HepG2 (cell line): ENCODE data around the gene QPCT. TPM values are rescaled to one million over a fixed set of nuclear protein-coding genes. Genes with fewer than 3 reads are reported as not detected.

Experiments
- ATAC-seq: fragments of 200-7000 bp; cut with Tn5 transposase; 3 replicates; pipeline ENCODE4 v1.9.1; 2020; ENCODE audit warnings: mild to moderate bottlenecking, moderate library complexity
- BruUV-seq: library from RNA; stranded (reverse); fragments of 400-500 nt; replicated peaks from 2 replicates; lab custom pipeline; 2021; lab: Mats Ljungman, UMichigan
- CTCF ChIA-PET: fragments of 300-600 bp; formaldehyde crosslinking; extraction: SDS; loops from one replicate; lab custom pipeline; 2021; ENCODE audit warnings: low total read pairs, inconsistent platforms, low intra/inter-chr PET ratio; lab: Yijun Ruan, JAX
- POLR2A ChIA-PET: fragments of 350-600 bp; sonication (Branson Sonifier 250); formaldehyde crosslinking; loops from one replicate; lab custom pipeline; 2020; ENCODE audit warnings: antibody characterized with exemption, inconsistent platforms; lab: Yijun Ruan, JAX
- DNase-seq: peaks from one replicate; pipeline ENCODE4 v3.0.0-alpha.2; 2015; ENCODE audit warnings: low spot score
- FAIRE-seq: peaks from 3 replicates; lab custom pipeline; 2011; peaks lifted over from hg19 to GRCh38; lab: Jason Lieb, UNC
- H2AFZ ChIP-seq: one replicate; pipeline ENCODE4 v1.6.1; 2011; ENCODE audit warnings: low read length, inconsistent platforms
- H3K27ac ChIP-seq: fragments of 300-600 bp; 3 replicates; pipeline ENCODE4 v1.8.0; 2011; ENCODE audit warnings: mixed run types, mild to moderate bottlenecking, mixed read lengths, low read length, inconsistent platforms; ENCODE audit not compliant: insufficient read depth; ENCODE audit errors: extremely low read length
- H3K27me3 ChIP-seq, 2 experiments: fragments of 200-600 bp in 1 of 2; 2 replicates in 1 of 2; 3 replicates in 1 of 2; pipeline versions ENCODE4 v1.6.0 to v1.8.0; 2011; ENCODE audit warnings: low read length in 2 of 2, mild to moderate bottlenecking in 2 of 2, moderate library complexity in 2 of 2, inconsistent platforms in 1 of 2; ENCODE audit not compliant: insufficient read depth in 2 of 2, control insufficient read depth in 1 of 2
- H3K36me3 ChIP-seq, 2 experiments: fragments of 200-600 bp in 1 of 2; replicated peaks in 1 of 2; 2 replicates in 1 of 2; 3 replicates in 1 of 2; pipeline versions ENCODE4 v1.5.1 to v1.8.0; 2011; ENCODE audit warnings: low read length in 2 of 2, inconsistent platforms in 1 of 2; ENCODE audit not compliant: insufficient read depth in 2 of 2, control insufficient read depth in 1 of 2
- H3K4me1 ChIP-seq: 2 replicates; pipeline ENCODE4 v1.5.1; 2012; ENCODE audit warnings: low read length, inconsistent platforms; ENCODE audit not compliant: insufficient read depth
- H3K4me2 ChIP-seq: 2 replicates; pipeline ENCODE4 v1.6.0; 2011; ENCODE audit warnings: low read depth, low read length, inconsistent platforms
- H3K4me3 ChIP-seq, 3 experiments: fragments of 200-600 bp in 1 of 3; sonication (generic), shearing (Covaris generic) in 1 of 3; replicated peaks in 1 of 3; 2 replicates each; pipeline ENCODE4 v1.5.1; 2011 to 2016; ENCODE audit warnings: low read length in 3 of 3, inconsistent platforms in 2 of 3, low read depth in 2 of 3, mild to moderate bottlenecking in 2 of 3, control low read depth in 1 of 3, mixed read lengths in 1 of 3; ENCODE audit not compliant: insufficient read depth in 1 of 3
- H3K79me2 ChIP-seq: one replicate; pipeline ENCODE4 v1.6.1; 2011; ENCODE audit warnings: low read length, inconsistent platforms; ENCODE audit not compliant: insufficient read depth
- H3K9ac ChIP-seq: 2 replicates; pipeline ENCODE4 v1.6.0; 2011; ENCODE audit warnings: mild to moderate bottlenecking, low read depth, low read length, inconsistent platforms; ENCODE audit not compliant: insufficient read depth
- H3K9me3 ChIP-seq: 2 replicates; pipeline ENCODE4 v1.5.1; 2012; ENCODE audit warnings: mild to moderate bottlenecking, low read length
- H4K20me1 ChIP-seq: 2 replicates; pipeline ENCODE4 v1.6.0; 2011; ENCODE audit warnings: inconsistent platforms, mild to moderate bottlenecking, low read length, moderate library complexity; ENCODE audit not compliant: insufficient read depth
- DBP ChIP-seq: sonication (generic); formaldehyde crosslinking; IDR thresholded peaks from 2 replicates; pipeline ENCODE4 v1.4.0; 2020; ENCODE audit warnings: missing genetic modification reagents; ENCODE audit errors: not compliant biosample characterization
- DDIT3 ChIP-seq: sonication (generic); formaldehyde crosslinking; IDR thresholded peaks from 2 replicates; pipeline ENCODE4 v1.4.0; 2020; ENCODE audit warnings: mild to moderate bottlenecking, missing genetic modification reagents
- HMG20A ChIP-seq: IDR thresholded peaks from 2 replicates; pipeline ENCODE4 v1.6.1; 2016; ENCODE audit warnings: borderline replicate concordance
- MZF1 ChIP-seq: sonication (generic); formaldehyde crosslinking; IDR thresholded peaks from 2 replicates; pipeline ENCODE4 v1.8.1; 2023; ENCODE audit warnings: mild to moderate bottlenecking, missing genetic modification reagents, borderline replicate concordance
- PRMT3 ChIP-seq: sonication (generic); formaldehyde crosslinking; IDR thresholded peaks from 2 replicates; pipeline ENCODE4 v1.8.1; 2022; ENCODE audit warnings: low read depth, mild to moderate bottlenecking, moderate library complexity, missing genetic modification reagents, borderline replicate concordance
- RXRB ChIP-seq: IDR thresholded peaks from 2 replicates; pipeline ENCODE4 v1.6.1; 2016; ENCODE audit warnings: borderline replicate concordance, missing genetic modification reagents, missing compliant biosample characterization
- SNAI1 ChIP-seq: sonication (generic); formaldehyde crosslinking; IDR thresholded peaks from 2 replicates; pipeline ENCODE4 v1.5.0; 2020; ENCODE audit warnings: mild to moderate bottlenecking, missing genetic modification reagents, borderline replicate concordance
- ZBTB38 ChIP-seq: sonication (generic); formaldehyde crosslinking; IDR thresholded peaks from 2 replicates; pipeline ENCODE4 v1.5.1; 2020; ENCODE audit warnings: mild to moderate bottlenecking, missing genetic modification reagents
- ZNF503 ChIP-seq: sonication (generic); formaldehyde crosslinking; IDR thresholded peaks from 2 replicates; pipeline ENCODE4 v1.4.0; 2020; ENCODE audit warnings: missing genetic modification reagents
- ZNF629 ChIP-seq: sonication (generic); formaldehyde crosslinking; conservative IDR thresholded peaks from 2 replicates; pipeline ENCODE4 v1.5.0; 2020; ENCODE audit warnings: missing genetic modification reagents
- WGBS: methylation state at CpG from one replicate; pipeline ENCODE4 v1.1.6; 2017; ENCODE audit warnings: low lambda C conversion rate; 5-methylcytosine and 5-hydroxymethylcytosine counted together
- in situ Hi-C: cut with HindIII; loops from 2 replicates; pipeline ENCODE4 v1.10.0; 2017; ENCODE audit warnings: low pct_unique_long_range_greater_than_20kb; ENCODE audit not compliant: extremely low pct_ligation_motif_present
- intact Hi-C: fragments of 100-400 bp; cut with micrococcal nuclease; formaldehyde crosslinking; loops from one replicate; pipeline ENCODE4 v1.10.0; 2022; ENCODE audit not compliant: unreplicated experiment
- polyA plus RNA-seq, 8 experiments: library from polyadenylated mRNA; depleted of rRNA in 3 of 8; stranded (reverse) in 7 of 8; unstranded in 1 of 8; fragments of >200 nt; fragmentation: Illumina TruSeq in 4 of 8; extraction: Trizol in 4 of 8; gene quantifications; 2 replicates each; pipeline versions ENCODE4 v1.2.1 to v1.2.3, GENCODE V29; 2011 to 2016; ENCODE audit warnings: low read depth in 4 of 8, missing spikeins in 1 of 8, mixed read lengths in 1 of 8; ENCODE audit not compliant: insufficient read depth in 1 of 8
- total RNA-seq, 5 experiments: library from RNA; depleted of rRNA; stranded (reverse); fragments of >200 nt; fragmentation: Illumina TruSeq; extraction: Trizol; gene quantifications; 2 replicates each; pipeline ENCODE4 v1.2.3, GENCODE V29; 2016; ENCODE audit warnings: low read depth in 1 of 5

Gene QPCT
- total and polyA plus RNA-seq, 2 of the 13 experiments (the other 11 are each of a cell fraction or from before 2014, with no cell fraction given) = 0.77 to 1.2 TPM

GRCh38 chr2:37354531-37354930 lies 10.1 kb downstream of the QPCT start:
- Histone ChIP-seq H3K9ac (no peak overlapping the region), H3K79me2 (no peaks in the 10 kb centered on the region), H3K36me3 (no peaks in the 10 kb centered on the region), H2AFZ (no peak overlapping the region), H4K20me1 (no peaks in the 10 kb centered on the region), H3K27me3 (peaks cover 0 to 12% of the 10 kb centered on the region in 2 experiments; a peak in 3 of 5 replicates), H3K9me3 (no peaks in the 10 kb centered on the region), H3K27ac (no peak overlapping the region), H3K4me3 (no peak overlapping the region), H3K4me1 (peaks cover 20% of the 10 kb centered on the region), H3K4me2 (no peak overlapping the region)
- ChIA-PET CTCF (no interaction called here), POLR2A (no interaction called here)
- FAIRE-seq (no peak), ATAC-seq (no peak), DNase-seq (no peak)
- BruUV-seq = no TSS peak
- intact Hi-C loops (no loop called here), in situ Hi-C loops (no loop called here)
- 26% methylated on average over 3 of the region's 3 CpGs for WGBS
- TF ChIP-seq ZBTB38 (CRISPR knock-in tag) (no peak), SNAI1 (no peak), HMG20A (no peak), DDIT3 (CRISPR knock-in tag) (no peak), RXRB (CRISPR knock-in tag) (no peak), DBP (no peak), ZNF629 (CRISPR knock-in tag) (no peak), PRMT3 (no peak), MZF1 (CRISPR knock-in tag) (no peak), ZNF503 (no peak)
